COLO668 (cell line): ENCODE results near the gene CPD.

Experiments used
- DNase-seq: peaks from one replicate; lab custom pipeline; 2025; ENCODE audit not compliant: unreplicated experiment; lab: John Stamatoyannopoulos, UW

The CPD gene

DNA sequence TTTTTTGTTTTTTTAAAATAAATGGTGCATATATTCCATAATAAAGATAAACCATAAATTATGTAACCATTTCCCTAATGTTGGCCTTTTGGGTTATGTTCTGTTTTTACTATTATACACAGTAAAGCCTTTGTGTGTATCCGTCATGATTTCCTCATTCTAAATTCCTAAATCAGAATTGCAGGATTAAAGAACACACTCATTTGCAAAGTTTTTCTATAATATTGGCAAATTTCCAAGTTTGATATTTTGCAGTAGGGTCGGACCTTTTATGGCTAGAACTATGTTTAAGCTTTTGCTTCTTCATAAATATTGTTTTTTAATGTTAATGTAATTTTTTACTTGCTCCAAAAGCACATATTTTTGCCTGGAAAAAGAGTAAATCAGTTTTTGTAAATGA is 115.1 kb downstream of the CPD start:
- DNase-seq: no peak

DNA sequence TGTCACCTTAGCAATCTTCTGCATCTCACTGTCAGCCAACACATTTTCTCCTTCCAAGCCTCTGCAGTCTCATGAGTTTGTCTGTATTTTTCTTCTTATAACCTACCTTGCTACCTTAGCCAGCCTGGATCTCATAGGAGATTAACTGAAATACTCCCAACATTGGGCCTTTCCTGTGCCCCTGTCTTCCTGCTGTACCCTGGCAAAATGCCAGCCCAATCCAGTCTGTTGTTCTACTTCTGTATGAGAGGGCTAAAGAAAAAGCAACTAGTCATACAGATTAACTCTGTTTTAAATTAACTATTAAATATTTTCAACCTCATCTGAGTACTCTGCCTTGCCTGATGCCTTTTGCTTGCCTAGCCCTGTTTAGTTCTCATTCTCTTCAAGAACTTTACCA is 116.9 kb downstream of the CPD start:
- no peak for DNase-seq

DNA sequence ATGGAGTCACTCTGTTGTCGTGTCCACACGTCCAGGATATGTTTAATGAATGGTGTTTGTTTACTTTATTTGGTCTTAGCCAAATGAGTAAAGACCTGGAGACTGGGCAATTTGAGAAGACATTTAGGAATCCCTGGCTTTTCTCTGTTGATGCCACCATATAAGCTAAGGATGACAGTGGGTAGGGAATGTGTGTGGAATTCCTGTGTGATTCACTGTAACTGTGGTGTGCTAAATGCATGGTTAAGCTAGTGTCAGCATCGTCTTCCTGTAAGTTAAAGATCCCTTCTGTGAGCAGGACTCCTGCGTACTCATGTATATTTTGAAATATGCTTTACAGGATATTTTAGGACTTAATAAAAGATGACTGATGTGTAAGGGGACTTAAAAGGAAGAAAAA is 124.8 kb downstream of the CPD start:
- DNase-seq: no peak

DNA sequence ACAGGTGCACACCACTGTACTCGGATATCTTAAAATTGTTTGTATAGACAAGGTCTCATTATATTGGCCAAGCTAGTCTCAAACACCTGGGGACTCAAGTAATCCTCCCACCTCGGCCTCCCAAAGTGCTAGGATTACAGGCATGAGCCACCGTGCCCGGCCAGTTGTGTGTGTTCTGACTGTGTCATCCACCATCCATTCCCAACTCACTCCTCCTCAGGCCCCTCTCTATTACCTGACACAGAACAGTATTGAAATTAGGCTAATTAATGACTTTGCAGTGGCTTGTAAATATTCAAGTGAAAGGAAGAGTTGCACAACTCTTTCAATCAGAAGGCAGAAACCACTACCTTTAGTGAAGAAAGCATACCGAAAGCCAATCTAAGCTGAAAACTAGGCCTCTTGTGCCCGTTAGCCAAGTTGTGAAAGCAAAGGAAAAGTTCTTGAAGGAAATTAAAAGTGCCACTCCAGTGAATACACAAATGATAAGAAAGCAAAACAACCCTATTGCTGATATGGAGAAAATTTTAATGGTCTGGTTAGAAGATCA is 127.2 kb downstream of the CPD start:
- DNase-seq: no peak

DNA sequence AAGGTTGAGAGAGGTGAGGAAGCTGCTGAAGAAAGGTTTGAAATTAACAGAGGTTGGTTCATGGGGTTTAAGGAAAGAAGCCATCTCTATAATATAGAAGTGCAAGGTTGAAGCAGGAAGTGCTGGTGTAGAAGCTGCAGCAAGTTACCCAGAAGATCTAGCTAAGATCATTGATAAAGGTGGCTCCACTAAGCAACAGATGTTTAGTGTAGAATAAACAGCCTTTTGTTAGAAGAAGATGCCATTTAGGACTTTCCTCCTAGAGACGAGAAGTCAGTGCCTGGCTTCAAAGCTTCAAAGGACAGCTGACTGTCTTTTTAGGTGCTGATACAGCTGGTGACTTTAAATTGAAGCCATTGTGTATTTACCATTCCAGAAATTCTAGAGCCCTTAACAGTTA is 127.8 kb downstream of the CPD start:
- DNase-seq: no peak

DNA sequence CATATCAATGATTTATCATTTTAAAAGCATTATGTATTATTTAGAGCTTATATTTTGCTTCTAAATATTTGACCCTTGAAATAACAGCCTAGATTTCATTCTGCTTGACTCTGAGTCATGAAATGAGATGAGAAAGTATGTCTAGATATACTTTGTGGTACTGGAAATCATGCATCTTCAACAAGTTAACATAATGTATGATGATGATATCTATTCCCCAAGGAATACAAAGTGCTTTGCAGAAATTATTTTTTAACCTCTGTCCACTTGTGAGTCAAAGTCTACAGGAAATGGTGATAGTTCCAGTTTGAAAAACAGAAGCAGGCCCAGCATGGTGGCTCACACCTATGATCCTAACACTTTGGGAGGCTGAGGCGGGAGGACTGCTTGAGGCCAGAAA is 134.6 kb downstream of the CPD start:
- DNase-seq: no peak

DNA sequence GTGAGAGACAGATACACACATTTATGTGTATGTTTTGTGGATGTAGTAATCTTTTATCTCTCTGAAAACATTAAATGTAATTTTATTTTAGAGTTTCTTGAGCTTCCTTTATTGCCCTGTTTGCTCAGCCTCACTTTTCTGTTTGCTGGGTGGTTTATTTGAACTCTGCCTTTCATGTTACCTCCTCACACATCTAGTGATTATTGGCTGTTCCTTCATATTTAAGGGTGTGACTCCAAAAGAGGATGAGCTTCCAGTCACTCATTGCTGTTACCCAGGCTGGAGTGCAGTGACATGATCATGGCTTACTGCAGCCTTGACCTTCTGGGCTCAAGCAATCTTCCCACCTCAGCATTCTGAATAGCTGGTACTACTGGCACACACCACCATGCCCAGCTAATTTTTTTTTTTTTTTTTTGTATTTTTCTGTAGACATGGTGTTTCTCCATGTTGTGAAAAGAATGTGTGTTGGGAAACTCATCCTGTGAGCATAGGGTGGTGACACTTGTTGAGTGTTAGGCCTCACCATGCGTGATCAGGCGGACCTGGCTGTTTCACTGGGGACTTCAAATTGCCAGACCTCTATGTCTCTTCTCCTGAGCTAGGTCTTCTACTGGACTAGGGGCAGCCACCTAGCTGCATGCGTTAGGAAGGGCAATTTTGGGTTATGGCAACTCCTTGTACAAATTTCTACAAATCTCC is 136.3 kb downstream of the CPD start:
- no peak for DNase-seq

DNA sequence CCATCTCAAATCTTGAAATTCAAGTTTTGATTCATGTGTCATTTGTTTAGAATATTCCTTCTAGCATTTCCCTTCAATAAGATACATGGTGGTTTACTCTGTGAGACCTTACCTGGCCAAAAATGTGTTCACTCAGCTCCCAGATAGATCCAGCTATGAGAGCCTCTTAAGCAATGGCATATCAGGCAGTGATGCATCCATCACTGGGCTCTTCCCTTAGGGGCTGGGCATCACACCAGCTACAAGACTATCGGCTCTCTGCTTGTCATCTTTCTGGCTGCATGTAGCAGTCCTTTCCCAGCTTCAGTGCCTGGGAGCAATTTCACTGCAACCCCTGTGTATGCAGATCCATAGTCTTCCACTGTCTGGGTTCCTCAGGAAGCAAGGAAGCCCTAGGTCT is 139.1 kb downstream of the CPD start:
- DNase-seq: no peak

DNA sequence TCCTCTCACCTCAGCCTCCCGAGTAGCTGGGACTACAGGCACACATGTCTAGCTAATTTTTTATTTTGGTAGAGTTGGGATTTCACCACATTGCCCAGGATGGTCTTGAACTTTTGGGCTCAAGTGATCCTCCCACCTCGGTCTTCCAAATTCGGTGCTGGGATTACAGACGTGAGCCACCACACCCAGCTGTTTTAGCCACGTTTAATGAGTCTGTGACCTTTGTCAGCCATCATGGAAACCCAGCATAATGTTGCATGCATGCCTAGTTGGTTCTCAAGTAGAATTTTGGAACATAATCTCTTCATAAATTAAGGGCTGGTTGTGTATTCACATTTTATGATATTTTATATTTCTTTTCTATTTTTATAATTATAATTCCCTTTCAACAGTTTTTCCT is 140.4 kb downstream of the CPD start:
- no peak for DNase-seq
